Measurements from ENCODE around the gene GPR146. TPM values are rescaled to one million over a fixed set of nuclear protein-coding genes. Genes with fewer than 3 reads are reported as not detected.
A peak's percentile ranks its signal among the peaks of the same experiment; 100 is the strongest.

The GPR146 gene
- total and polyA plus RNA-seq, 10 donors: 3.9 to 19.2 (median 10.1) TPM

DNA sequence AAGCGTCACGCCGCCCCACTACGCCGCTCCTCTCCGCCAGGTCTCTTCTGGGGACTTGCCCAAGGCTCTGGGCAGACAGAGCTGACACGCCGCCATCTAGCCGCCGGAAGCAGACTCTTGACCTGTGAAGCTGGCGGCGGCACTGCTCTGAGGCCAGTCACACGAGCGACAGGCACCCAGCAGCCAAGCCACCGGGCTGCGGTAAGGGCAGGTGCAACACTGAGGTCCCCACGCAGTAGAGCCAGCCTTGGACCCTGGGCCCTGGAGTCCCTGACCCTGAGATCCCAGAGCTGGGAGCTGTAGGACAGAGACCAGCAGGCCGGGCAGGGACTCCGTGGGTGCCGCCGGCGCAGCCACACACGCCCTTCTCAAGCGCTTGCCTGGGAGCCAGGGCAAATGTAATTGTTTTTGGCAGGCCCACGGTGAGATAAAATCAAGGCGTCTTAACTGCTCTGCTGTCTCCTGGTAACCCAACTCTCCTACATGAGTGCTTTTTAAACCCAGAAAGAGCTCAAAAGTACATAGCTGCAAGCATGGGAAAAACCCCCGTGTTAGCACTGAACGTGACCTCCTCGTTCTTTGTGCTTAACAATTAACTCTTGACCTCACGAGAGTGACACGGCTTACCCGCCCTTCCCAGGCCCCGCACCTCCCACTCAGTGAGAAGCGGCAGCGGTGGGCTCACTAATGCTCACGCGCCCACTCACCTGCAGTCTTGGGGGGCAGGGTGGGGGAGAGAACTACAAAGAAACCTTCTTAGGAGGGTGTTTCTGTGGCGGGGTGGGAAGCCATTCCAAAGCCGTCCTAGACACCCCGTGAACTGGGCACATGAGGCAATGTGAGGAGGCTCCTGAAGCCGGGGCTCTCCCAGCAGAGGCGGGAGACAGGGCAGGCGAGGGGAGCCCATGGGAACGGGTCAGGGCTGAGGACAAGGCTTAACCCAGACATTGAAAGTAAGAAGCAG is 52.1 kb downstream of the GPR146 start:
- Histone ChIP-seq H3K36me3 (peaks cover 0 to 28% (median 8%) of the 10 kb centered on the region in 6 donors), H3K9me3 (no peaks in the 10 kb centered on the region), H3K27me3 (replicated peaks in 1 of 7) (no peaks in the 10 kb centered on the region), H3K4me3 (peak overlapping the region in 1 of 8 donors; percentile 17), H3K4me1 (peaks cover 0 to 14% (median 0%) of the 10 kb centered on the region in 6 donors), H3K27ac (no peak overlapping the region)
- WGBS, 5 donors: 76 to 89% (median 81%) methylated on average over 33 to 44 of the region's 44 CpGs
- TF ChIP-seq POLR2AphosphoS5 (IDR thresholded peaks at IDR 0.05) (peak in 2 of 3 donors; percentile 8 to 48), POLR2A (IDR thresholded peaks at IDR 0.05) (no peak)
- TF ChIP-seq, protein P1, sequence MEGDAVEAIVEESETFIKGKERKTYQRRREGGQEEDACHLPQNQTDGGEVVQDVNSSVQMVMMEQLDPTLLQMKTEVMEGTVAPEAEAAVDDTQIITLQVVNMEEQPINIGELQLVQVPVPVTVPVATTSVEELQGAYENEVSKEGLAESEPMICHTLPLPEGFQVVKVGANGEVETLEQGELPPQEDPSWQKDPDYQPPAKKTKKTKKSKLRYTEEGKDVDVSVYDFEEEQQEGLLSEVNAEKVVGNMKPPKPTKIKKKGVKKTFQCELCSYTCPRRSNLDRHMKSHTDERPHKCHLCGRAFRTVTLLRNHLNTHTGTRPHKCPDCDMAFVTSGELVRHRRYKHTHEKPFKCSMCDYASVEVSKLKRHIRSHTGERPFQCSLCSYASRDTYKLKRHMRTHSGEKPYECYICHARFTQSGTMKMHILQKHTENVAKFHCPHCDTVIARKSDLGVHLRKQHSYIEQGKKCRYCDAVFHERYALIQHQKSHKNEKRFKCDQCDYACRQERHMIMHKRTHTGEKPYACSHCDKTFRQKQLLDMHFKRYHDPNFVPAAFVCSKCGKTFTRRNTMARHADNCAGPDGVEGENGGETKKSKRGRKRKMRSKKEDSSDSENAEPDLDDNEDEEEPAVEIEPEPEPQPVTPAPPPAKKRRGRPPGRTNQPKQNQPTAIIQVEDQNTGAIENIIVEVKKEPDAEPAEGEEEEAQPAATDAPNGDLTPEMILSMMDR (IDR thresholded peaks at IDR 0.05 in 8 of 11, conservative IDR thresholded peaks at IDR 0.05 in 3 of 11): no peak
- intact Hi-C loops (cut with DNase I; ENCODE audit: low total_unique reads): no loop called here
- peak; percentile 77 for DNase-seq

- H3K27me3 ChIP-seq (replicated peaks in 1 of 7): no peaks in the 10 kb centered on the region
- H3K9me3 ChIP-seq: no peaks in the 10 kb centered on the region
- intact Hi-C loops (cut with DNase I; ENCODE audit: low total_unique reads): no loop called here
- peaks cover 0 to 14% (median 0%) of the 10 kb centered on the region in 6 donors for H3K4me1 ChIP-seq
- H3K27ac ChIP-seq: no peak overlapping the region
- no peak overlapping the region for H3K4me3 ChIP-seq
- H3K36me3 ChIP-seq: peaks cover 0 to 21% (median 7%) of the 10 kb centered on the region in 6 donors
- TF ChIP-seq POLR2AphosphoS5 (IDR thresholded peaks at IDR 0.05) (no peak), POLR2A (IDR thresholded peaks at IDR 0.05) (no peak)
- TF ChIP-seq, protein P1 (IDR thresholded peaks at IDR 0.05 in 8 of 11, conservative IDR thresholded peaks at IDR 0.05 in 3 of 11): no peak
- peak; percentile 59 for DNase-seq
- 91 to 98% (median 93%) methylated on average over 13 of the region's 13 CpGs for WGBS, 5 donors
Measured at GRCh38 chr7:1097120-1097504, 52.8 kb downstream of the GPR146 start.

DNA sequence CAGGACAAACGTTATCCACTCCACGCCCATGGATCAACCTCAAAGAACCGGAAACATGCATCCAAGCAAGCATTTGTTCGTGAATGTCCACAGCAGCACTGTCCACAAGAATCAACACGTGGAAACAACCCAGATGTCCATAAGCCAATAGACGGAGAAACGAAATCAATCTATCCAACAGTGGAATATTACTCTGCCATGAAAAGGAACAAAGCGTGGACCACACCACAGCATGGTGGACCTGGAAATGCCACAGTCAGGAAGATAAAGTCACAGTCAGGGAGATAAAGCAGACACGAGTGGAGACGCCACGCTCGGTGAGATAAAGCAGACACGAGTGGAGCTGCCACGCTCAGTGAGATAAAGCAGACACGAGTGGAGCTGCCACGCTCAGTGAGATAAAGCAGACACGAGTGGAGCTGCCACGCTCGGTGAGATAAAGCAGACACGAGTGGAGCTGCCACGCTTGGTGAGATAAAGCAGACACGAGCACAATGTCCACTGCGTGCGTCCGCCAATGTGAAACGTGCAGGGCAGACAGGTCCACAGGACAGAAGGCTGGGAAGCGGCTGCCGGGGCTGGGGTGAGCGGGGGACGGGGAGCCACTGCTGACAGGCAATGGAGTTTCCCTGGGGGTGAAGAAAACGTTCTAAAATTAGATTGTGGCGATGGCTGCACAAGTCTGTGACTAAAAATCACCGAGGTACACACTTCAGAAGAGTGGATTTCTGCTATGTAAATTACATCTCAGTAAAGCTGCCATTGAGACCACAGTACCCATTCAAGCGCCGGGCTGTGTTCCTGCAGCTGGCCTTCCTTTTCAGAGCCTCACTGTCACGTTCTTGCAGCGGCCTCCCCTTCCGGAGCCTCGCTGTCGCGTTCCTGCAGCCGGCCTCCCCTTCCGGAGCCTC is 54.2 kb downstream of the GPR146 start:
- WGBS, 5 donors: 88 to 93% (median 91%) methylated on average over 43 of the region's 43 CpGs
- H3K27me3 ChIP-seq (replicated peaks in 1 of 7): no peaks in the 10 kb centered on the region
- no peaks in the 10 kb centered on the region for H3K9me3 ChIP-seq
- peaks cover 0 to 22% (median 8%) of the 10 kb centered on the region in 6 donors for H3K4me1 ChIP-seq
- peak; percentile 70 for DNase-seq
- peaks cover 0 to 8% (median 0%) of the 10 kb centered on the region in 6 donors for H3K36me3 ChIP-seq
- no peak overlapping the region for H3K4me3 ChIP-seq
- TF ChIP-seq POLR2A (IDR thresholded peaks at IDR 0.05): no peak
- TF ChIP-seq POLR2AphosphoS5 (IDR thresholded peaks at IDR 0.05): no peak
- TF ChIP-seq, protein P1 (IDR thresholded peaks at IDR 0.05 in 8 of 11, conservative IDR thresholded peaks at IDR 0.05 in 3 of 11): no peak
- H3K27ac ChIP-seq: no peak overlapping the region
- intact Hi-C loops (cut with DNase I; ENCODE audit: low total_unique reads): no loop called here
